DOHH2 (cell line): ENCODE results near the gene ZNF474.

ENCODE experiments used
- H3F3A ChIP-seq: fragments of 200-600 bp; sonication (generic), shearing (Covaris generic); 2 replicates; pipeline ENCODE4 v1.6.0; 2016; ENCODE audit warnings: antibody characterized with exemption, mild to moderate bottlenecking; ENCODE audit not compliant: control insufficient read depth, insufficient read depth
- H3K27ac ChIP-seq: fragments of 200-600 bp; sonication (generic); 2 replicates; pipeline ENCODE4 v1.5.1; 2014; ENCODE audit warnings: low read depth, mild to moderate bottlenecking, low read length, moderate library complexity
- H3K27me3 ChIP-seq: fragments of 200-600 bp; sonication (generic); 2 replicates; pipeline ENCODE4 v1.6.1; 2014; ENCODE audit warnings: mild to moderate bottlenecking, low read length, mixed read lengths; ENCODE audit not compliant: control insufficient read depth
- H3K36me3 ChIP-seq: fragments of 200-600 bp; sonication (generic); 2 replicates; pipeline ENCODE4 v1.6.1; 2014; ENCODE audit warnings: mild to moderate bottlenecking, low read length, moderate library complexity, mixed read lengths; ENCODE audit not compliant: control insufficient read depth
- H3K4me1 ChIP-seq: fragments of 200-600 bp; sonication (generic); 2 replicates; pipeline ENCODE4 v1.6.1; 2014; ENCODE audit warnings: mild to moderate bottlenecking, low read length, mixed read lengths; ENCODE audit not compliant: control insufficient read depth
- H3K4me2 ChIP-seq: fragments of 200-600 bp; sonication (generic); 2 replicates; pipeline ENCODE4 v1.6.0; 2014; ENCODE audit warnings: mild to moderate bottlenecking, low read length, moderate library complexity
- H3K4me3 ChIP-seq: fragments of 200-600 bp; sonication (generic); 2 replicates; pipeline ENCODE4 v1.5.1; 2014; ENCODE audit warnings: mild to moderate bottlenecking, low read length, mixed read lengths
- H3K79me2 ChIP-seq: fragments of 200-600 bp; sonication (generic); 2 replicates; pipeline ENCODE4 v1.6.1; 2014; ENCODE audit warnings: mild to moderate bottlenecking, low read length, mixed read lengths; ENCODE audit not compliant: control insufficient read depth
- H3K9me2 ChIP-seq: fragments of 200-600 bp; sonication (generic); replicated peaks from 2 replicates; pipeline ENCODE4 v1.6.1; 2014; ENCODE audit warnings: mild to moderate bottlenecking, low read length, mixed read lengths; ENCODE audit not compliant: control insufficient read depth
- H3K9me3 ChIP-seq: fragments of 200-600 bp; sonication (generic); 2 replicates; pipeline ENCODE4 v1.6.1; 2014; ENCODE audit warnings: antibody characterized with exemption, low read length, mixed read lengths; ENCODE audit not compliant: control insufficient read depth, insufficient read depth
- H4K20me1 ChIP-seq: fragments of 200-600 bp; sonication (generic); 2 replicates; pipeline ENCODE4 v1.6.0; 2014; ENCODE audit warnings: low read depth, mild to moderate bottlenecking, antibody characterized with exemption, low read length, moderate library complexity; ENCODE audit not compliant: control insufficient read depth, insufficient read depth
- EZH2phosphoT487 ChIP-seq: fragments of 200-600 bp; sonication (generic); IDR thresholded peaks from 2 replicates; pipeline ENCODE4 v1.6.1; 2017; ENCODE audit warnings: borderline replicate concordance, mild to moderate bottlenecking, antibody characterized with exemption, low read length, moderate library complexity, mixed read lengths
- TF ChIP-seq, protein P1 (sequence below): fragments of 200-600 bp; sonication (generic); IDR thresholded peaks from one replicate; pipeline ENCODE4 v1.5.1; 2014; ENCODE audit warnings: antibody characterized with exemption, mild to moderate bottlenecking, low read depth, low read length; ENCODE audit not compliant: poor library complexity, severe bottlenecking

ZNF474 gene

DNA sequence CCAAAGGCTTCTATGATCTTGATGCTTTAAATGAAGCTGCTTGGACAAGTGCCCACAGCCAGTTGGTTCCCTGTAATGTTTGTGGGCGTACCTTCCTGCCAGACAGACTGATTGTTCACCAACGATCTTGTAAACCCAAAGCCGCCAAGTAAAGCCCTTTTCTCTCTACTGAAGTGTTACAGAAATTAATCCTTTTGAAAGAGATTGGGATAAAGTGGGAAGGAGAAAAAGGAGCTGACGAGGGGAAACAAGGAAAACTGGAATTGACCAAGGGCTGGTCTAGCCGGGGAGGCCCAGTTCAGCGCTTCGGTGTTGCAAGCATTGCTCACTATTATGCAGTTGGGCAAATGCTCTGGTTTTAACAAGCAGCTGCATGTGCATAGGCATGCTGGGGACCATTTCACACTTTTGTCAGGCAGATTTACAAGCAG, 53.2 kb downstream of the ZNF474 start:
- H3K79me2 ChIP-seq, result no peaks in the 10 kb centered on the region
- no peaks in the 10 kb centered on the region for H4K20me1 ChIP-seq
- H3K9me3 ChIP-seq, result no peaks in the 10 kb centered on the region
- H3K4me1 ChIP-seq, result no peaks in the 10 kb centered on the region
- no peak overlapping the region for H3K4me3 ChIP-seq
- no peak overlapping the region for H3K4me2 ChIP-seq
- no peaks in the 10 kb centered on the region for H3F3A ChIP-seq
- H3K9me2 ChIP-seq, result no peaks in the 10 kb centered on the region; the same call in 1 of the 2 replicates
- no peaks in the 10 kb centered on the region for H3K36me3 ChIP-seq
- no peak overlapping the region for H3K27ac ChIP-seq
- H3K27me3 ChIP-seq, result no peaks in the 10 kb centered on the region
- TF ChIP-seq EZH2phosphoT487, result no peak
- TF ChIP-seq, protein P1, sequence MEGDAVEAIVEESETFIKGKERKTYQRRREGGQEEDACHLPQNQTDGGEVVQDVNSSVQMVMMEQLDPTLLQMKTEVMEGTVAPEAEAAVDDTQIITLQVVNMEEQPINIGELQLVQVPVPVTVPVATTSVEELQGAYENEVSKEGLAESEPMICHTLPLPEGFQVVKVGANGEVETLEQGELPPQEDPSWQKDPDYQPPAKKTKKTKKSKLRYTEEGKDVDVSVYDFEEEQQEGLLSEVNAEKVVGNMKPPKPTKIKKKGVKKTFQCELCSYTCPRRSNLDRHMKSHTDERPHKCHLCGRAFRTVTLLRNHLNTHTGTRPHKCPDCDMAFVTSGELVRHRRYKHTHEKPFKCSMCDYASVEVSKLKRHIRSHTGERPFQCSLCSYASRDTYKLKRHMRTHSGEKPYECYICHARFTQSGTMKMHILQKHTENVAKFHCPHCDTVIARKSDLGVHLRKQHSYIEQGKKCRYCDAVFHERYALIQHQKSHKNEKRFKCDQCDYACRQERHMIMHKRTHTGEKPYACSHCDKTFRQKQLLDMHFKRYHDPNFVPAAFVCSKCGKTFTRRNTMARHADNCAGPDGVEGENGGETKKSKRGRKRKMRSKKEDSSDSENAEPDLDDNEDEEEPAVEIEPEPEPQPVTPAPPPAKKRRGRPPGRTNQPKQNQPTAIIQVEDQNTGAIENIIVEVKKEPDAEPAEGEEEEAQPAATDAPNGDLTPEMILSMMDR, result no peak

DNA sequence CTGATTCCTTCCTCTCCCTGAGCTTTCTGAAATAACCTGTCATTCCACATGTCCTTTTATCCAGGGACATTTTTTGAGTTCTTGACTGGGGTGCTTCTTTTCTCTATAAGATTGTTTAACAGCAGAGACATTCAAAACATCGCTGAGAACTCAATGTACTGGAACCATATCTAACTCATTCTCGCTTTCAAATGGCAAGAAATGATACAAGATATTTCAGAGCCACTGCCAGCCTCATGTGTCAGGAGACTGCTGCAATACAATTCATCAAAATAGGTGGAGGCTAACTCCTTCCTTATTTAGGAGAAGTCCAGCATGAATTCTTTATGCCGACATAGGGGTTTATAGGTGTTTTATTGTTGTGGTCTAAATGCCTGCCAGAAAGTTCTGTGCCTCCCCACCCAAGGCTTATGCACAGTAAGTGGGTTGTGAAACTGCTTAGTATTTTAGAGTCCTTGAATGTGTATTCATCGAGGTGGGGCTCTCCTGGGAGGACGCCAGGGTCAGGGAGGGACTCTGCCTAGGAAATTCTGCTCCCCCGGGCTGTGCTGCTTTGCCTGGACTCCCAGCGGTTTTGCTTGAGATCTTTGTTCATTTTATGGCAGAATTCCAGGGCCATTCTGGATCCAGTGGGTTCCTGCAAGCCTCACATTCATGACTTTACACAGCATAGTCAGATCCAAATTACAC, 53.9 kb downstream of the ZNF474 start:
- H3K4me2 ChIP-seq, result no peak overlapping the region

DNA sequence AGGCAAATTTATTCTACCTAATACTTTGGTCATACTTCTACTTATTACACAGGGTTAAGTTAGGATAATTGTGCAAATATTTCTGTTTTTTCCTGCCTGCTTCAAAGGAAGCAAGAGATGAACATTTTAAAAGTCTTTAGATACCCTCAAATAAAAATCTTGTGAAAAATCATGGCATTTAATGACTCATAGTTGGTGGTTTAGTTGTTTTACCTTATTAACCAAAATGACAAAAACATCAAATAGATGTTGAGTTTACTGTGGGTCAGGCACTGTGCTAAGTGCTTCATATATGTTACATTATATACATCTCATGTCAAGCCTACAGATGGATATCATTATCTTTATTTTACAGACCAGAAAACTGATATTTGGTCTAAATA, 54.4 kb downstream of the ZNF474 start:
- Histone ChIP-seq H3K9me2 (no peaks in the 10 kb centered on the region; the same call in 1 of the 2 replicates), H3K79me2 (no peaks in the 10 kb centered on the region), H3K27ac (no peak overlapping the region), H3K4me2 (no peak overlapping the region), H3F3A (no peaks in the 10 kb centered on the region), H3K36me3 (no peaks in the 10 kb centered on the region), H3K9me3 (no peaks in the 10 kb centered on the region), H4K20me1 (no peaks in the 10 kb centered on the region), H3K4me1 (no peaks in the 10 kb centered on the region), H3K4me3 (no peak overlapping the region), H3K27me3 (no peaks in the 10 kb centered on the region)
- TF ChIP-seq, protein P1, result no peak
- TF ChIP-seq EZH2phosphoT487, result no peak

More for the DNA sequence above, 53.9 kb downstream of the ZNF474 start:
- H3K27me3 ChIP-seq, result no peaks in the 10 kb centered on the region
- no peaks in the 10 kb centered on the region for H3K9me3 ChIP-seq
- no peaks in the 10 kb centered on the region for H4K20me1 ChIP-seq
- H3K4me3 ChIP-seq, result no peak overlapping the region
- TF ChIP-seq, protein P1, result no peak
- TF ChIP-seq EZH2phosphoT487, result no peak
- H3K79me2 ChIP-seq, result no peaks in the 10 kb centered on the region
- no peaks in the 10 kb centered on the region; the same call in 1 of the 2 replicates for H3K9me2 ChIP-seq
- H3K27ac ChIP-seq, result no peak overlapping the region
- H3F3A ChIP-seq, result no peaks in the 10 kb centered on the region
- no peaks in the 10 kb centered on the region for H3K36me3 ChIP-seq
- H3K4me1 ChIP-seq, result no peaks in the 10 kb centered on the region
